HG03108 (cell line): ENCODE data around the gene SERPINA3.
"Not testable (repeated sequence)": the region's sequence is repeated elsewhere in the genome, so short reads cannot be mapped to it uniquely, and the experiment has no call there.

Experiments
- ATAC-seq: cut with Tn5 transposase; IDR thresholded peaks from one replicate; pipeline ENCODE4 v1.9.1; 2021; ENCODE audit warnings: moderate library complexity; ENCODE audit not compliant: unreplicated experiment

Gene SERPINA3

DNA sequence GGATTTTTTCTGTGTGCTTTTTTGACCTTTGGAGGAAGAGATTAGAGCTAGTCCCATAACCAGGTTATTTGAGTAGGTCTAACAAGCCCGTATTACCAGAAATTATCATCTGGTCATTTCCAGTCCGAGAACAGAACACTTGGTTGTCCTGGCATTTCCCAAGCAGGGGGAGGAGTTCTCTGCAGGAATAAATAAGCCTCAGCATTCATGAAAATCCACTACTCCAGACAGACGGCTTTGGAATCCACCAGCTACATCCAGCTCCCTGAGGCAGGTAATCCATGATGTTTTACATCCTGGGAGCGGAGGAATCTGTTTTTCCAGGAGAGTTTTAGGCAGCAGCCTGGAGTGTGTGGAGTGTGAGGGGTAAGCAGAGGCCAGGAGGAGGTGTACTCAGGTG is at the start of gene SERPINA3:
Gene SERPINA3, plus strand, starts transcription at position 218 of the 400 bp plus-strand sequence. CDS start 2,051 bp downstream, outside the sequence.
- ATAC-seq, result no peak

DNA sequence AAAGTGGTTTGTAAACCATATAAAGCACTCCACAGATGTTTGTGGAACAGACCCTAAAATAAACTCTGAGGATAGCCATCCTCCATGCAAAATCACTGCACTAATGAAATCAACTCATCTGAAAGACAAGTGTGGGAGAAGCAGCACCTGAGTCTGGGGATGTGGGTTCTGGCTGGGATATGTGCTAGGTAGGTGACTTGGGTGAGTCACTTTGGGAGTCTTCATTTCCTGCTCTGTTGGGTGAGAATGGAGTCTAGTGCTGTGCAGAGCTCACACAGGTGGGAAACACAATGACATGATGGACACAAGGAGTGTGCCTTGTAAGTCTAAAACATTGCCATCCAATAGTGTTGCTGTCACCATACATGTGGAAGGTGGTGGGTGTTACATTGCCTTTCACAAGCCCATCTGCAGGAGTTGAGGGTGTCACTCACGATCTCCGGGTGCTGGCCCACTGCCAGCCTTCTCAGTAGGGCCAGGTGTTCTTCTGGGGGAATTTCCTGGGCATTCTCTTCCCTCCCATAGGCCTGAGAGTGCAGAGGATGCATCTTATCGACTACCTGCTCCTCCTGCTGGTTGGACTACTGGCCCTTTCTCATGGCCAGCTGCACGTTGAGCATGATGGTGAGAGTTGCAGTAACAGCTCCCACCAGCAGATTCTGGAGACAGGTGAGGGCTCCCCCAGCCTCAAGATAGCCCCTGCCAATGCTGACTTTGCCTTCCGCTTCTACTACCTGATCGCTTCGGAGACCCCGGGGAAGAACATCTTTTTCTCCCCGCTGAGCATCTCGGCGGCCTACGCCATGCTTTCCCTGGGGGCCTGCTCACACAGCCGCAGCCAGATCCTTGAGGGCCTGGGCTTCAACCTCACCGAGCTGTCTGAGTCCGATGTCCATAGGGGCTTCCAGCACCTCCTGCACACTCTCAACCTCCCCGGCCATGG is 49.0 kb upstream of the SERPINA3 start:
- ATAC-seq, result no peak

DNA sequence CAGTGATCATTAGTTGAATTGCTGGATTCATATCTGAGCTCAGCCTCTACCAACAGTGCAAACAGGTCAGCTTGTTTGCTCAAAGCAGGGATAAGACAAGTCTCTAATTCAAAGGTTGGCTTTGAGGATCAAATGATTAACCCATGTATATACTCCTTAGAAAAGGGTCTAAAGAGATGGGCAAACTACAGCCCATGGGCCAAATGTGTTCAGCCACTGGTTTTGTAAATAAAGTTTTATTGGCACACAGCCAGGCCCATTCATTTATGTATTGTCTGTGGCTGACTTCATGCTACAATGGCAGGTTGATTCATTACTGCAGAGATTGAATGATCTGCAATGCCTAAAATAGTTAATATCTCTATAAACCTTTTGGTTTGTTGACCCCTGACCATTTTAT is 47.8 kb upstream of the SERPINA3 start:
- ATAC-seq, result no peak

DNA sequence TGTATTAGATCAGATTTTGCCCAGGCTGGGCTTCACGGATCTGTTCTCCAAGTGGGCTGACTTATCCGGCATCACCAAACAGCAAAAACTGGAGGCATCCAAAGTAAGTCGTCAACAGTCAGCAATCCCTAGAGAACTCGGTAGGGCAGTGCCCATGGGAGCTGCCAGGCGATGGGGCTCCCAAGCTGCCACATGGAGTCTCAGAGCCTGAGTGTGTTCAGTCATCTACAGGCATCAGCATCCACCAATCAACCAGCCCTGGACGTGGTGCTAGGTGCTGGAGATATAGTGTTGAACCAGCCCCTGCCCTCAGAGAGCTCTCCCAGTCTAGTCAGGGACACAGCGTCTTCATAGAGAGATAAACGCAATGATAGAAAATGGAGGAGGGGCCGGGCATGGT is 44.0 kb upstream of the SERPINA3 start:
- ATAC-seq, result no peak

DNA sequence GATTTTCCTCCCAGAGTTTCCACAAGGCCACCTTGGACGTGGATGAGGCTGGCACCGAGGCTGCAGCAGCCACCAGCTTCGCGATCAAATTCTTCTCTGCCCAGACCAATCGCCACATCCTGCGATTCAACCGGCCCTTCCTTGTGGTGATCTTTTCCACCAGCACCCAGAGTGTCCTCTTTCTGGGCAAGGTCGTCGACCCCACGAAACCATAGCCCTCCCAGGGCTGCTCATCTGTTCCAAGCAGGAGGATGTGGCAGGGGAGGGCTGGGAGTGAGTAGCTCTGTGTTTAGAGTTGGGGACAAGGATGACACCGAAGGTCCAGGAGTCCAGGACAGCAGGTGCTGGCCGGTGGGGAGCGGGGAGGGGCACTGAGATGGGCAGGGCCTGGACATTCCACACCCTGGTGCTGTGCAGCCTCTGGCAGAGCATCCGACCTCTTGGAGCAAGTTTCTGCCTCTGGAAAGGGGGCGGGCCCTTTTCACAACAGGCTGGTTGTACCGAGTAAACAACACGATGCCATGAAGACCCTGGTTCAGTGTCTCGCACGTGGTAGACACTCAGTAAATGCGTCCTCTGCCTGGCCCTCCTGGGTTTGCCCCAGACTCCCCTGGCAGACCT is 42.7 kb upstream of the SERPINA3 start:
- ATAC-seq, result no peak

DNA sequence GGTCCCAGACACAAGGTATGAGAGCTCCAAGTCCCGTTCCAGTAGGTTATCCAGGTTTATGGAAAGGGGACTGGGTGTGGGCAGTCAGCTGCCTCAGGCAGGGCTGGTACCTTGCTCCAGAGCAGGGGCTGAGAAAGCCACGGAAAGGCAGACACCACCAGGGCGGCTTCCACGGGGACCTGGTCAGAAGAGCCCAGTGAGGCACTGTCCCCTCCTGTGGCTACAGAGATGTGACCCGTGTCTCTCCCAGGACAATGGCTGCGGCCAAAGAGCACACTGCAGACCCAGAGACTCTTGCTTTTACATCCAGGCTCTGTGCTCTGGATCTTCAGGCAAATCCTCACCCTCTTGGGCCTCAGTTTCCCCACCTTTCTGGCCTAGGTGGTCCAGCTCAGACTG is 42.2 kb upstream of the SERPINA3 start:
- no peak for ATAC-seq

DNA sequence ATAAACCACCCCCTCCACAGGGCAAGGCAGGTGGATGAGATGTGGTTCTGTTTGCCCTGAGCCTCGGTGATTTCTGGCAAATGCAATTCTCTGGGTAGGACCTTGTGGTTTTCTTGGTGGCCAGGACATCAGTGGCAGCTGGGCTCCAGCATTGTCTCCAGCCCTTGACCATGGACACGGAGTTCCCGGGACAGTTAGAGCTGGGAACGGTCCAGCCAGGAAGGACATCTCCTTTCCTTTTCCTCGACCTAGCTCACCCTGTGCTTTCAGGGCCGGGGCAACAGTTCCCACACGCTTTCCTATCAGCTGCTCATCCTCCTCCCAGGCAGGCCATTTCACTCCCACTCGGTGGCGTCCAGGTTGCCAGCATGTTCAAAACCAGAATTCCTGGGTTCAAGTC is 41.8 kb upstream of the SERPINA3 start:
- no peak for ATAC-seq

DNA sequence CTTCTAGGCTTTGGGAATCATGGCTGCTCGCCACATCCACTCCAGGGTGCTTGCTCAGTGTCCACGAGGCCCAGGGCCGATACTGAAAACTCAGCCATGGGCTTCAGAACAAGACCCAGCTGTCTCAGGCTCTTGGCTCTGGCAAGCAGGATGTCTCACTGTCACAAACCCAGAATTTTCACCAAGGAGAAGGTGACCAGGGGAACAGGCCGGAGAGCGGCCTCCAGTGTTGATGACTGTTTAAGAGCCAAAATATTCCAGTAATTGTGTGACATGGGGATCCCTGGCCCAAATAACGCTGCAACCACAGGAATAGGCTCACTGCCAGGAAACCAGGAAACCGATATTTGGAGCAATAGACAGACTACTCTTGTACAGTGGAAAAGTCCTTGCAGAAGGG is 40.8 kb upstream of the SERPINA3 start:
- ATAC-seq, result no peak

DNA sequence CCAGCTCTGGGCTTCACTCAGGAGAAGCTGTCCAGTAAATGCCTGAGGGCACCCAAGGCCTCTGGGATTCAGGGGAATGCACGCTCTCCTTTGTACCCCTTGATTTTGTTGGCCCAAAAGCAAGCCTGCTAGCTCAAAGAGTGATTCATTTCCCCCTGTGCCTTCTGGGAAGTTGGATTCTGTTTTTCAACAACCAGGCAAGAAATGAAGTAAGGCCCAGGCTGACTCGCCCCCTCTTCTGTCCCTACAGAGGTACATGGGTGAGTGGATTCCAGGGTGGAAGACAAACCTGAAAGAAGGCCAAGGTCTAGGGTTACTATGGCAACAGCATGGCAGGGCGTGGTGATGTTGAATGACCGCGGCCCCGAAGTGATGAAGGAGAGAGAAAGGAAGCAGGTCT is 40.2 kb upstream of the SERPINA3 start:
- ATAC-seq, result no peak

DNA sequence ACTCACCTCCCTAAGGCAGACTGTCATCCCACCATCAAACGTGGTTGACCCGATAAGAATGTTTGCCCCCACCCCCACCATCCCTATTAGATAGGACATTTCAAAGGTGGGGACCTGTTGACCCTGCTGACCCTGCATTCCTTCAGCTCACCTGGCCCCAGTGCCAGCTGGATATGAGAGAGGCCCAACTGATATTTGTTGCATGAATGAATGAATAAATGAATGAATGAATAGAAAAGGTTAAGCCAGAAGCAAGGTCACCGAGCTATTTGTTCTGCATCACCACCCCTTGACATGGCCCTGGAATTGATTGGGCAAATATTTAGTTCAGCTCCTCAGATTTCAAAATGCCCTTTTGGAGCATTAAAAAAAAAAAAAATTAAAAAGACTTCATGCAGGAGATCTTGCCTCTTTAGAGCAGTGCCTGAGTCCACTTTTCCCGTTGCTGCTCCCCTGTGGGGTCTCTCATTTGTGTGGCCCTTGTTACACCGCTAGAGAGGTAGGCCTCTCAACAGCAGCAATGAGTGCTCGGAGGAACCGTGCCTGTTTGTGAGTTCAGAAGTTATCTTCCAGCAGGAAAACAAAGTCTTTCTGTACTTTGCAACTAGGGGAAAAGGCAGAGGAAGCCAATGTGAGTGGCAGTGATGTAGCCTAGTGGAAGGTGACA is 39.4 kb upstream of the SERPINA3 start:
- no peak for ATAC-seq

DNA sequence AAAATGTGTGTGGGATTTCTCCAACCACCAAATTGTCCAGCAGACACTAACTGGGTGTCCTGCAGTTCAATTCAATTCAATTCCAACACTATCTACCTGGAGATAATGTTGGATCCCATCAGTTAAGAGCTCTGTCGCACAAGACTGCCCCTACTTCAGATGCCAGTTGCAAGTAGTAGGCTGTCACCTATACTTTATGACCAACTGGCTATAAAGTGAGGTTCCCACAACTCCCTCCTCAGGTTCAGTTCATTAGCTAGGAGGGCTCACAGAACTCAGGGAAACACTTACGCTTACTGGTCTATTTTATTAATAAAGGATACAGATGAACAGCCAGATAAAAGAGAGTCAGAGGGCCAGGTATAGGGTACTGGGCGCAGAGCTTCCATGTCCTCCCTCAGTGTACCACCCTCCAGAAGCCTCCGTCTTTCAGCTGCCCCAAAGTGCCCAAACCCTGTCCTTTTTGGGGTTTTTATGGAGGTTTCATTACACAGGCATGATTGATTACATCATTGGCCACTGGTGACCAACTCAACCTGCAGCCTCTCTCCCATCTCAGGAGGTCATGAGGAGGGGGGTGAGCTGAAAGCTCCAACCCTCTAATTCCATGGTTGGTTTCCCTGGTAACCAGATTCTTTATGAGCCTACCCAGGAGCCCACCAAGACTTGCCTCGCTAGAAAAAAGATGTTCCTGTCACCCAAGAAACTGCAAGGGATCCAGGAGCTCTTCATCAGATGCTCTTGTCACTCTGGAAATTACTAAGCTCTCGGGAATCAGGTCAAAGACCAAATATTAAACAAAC is 38.5 kb upstream of the SERPINA3 start:
- no peak for ATAC-seq

DNA sequence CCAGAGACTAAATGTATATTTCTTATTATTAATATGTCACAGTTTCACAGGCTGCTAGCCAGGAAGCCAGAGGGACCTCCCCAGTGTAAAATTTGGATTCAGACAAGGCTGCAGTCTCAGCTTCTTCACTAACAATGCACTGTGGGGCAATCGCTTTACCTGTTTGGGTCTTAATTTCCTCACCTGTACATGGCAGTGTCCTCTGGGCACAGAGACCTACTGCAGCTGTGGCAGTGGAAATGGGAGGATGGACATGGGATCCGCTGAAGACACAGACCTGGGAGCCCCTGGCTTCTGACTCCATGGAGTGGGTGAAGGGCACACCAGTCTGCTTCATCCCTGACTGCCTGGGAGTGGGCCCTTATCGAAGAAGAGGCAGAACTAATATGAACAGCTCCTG is 37.9 kb upstream of the SERPINA3 start:
- no peak for ATAC-seq

DNA sequence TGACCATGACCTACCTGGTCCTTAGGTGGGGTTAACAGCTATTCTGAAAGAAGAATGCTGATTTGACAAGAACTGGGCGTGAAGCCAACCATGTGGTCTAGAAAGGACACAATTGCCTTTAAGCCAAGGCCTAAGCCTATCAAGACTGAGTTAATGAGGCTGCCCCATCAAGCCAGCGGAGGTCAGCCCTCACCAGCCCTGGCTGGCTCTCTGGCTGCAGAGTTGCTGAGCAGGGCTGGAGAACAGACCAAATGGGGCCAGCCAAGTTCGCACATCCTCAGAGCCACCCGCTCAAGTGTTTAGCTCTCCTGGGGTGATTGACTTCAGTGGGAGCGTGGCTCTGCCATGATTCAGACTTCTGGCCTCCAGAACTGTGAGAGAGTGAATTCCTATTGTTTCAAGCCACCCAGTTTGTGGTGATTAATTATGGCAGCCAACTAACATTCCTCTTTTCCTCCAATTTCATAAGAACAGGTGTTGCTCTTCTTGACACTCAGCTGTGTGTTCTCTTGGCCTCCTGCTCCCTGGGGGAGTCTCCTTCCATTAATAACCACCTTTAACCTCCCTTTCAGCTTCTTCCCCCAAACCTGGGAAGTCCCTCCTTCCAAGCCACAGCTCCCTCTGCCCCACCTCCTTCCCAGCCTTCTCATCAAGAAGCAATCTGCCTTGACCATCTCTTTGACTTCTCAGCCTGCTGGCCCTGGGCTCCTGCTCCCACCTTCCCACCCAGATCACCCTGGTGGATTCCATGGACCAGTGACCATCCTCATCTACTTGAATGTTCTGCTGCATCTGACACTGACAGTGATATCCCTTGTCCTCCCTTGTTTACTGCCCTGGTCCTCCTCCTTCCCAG is 36.2 kb upstream of the SERPINA3 start:
- ATAC-seq, result no peak

DNA sequence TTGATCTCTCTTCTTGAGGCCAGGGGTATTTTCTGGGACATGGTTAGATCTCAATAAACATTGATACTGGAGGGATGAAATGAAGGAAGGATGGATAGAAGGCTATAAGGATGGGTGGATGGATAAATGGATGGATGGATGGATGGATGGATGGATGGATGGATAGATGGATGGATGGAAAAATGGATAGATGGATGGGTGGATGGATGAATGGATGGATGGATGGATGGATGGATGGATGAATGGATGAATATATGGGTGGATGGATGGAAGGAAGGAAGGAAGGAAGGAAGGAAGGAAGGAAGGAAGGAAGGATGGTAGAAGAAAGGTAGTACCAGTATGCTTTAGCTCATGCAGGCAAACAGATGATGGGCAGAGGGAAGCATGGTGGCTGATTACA is 34.7 kb upstream of the SERPINA3 start:
- not testable (repeated sequence) for ATAC-seq

DNA sequence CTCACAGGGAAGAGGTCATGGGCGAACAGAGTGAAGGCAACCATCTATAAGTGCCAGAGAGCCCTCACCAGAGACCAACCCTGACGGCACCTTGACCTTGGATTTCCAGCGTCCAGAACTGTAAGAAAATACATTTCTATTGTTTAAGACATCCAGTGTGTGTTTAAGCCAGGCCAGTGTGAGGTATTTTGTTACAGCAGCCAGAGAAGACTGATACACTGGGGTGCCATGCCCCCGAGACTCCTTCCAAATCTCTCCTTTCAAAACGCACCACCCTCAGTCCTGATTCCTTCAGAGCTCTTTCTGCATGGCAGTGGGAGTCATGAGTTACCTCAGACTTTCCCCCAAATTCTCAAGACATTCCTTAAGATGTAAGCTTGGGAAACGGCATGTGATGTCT is 33.5 kb upstream of the SERPINA3 start:
- no peak for ATAC-seq

DNA sequence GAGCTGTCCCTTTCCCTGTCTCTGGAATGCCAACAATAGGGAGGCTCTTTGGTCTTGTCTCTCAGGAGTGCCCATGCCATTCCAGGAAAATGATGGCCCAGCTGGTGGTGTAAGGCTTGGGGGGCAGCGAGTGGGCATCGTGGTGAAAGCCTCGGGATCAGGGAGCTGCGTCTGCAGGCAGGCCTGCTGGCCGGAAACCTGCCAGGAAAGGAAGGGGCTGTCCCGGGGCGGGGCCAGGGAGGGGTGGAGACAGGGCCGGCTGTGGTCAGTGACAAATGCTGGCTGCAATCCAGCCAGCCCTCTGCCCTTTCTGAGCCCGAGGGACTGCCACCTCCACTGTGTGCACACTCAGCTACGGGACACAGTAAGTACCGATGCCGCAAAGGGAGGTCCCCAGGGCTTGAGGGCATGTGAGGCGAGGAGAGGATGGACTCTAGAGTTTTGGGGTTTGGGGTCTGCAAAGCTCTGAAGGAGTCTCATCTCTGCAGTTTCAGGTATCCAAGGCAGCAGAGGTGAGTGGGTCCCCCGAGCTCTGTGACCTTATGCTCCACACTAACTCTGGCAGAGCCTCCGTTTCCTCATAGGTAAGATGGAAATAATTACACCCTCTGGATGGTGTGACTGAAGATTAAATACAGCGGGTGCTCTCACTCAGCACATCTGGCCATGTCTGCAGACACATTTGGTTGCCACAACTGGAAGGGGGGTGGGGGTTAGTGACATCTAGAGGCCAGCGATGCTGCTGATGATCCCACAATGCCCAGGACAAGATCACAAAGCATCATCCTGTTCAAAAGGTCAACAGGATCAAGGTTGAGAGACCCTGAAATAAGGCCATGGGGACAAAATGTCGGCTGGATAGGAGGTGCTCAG is 30.8 kb upstream of the SERPINA3 start, which contains the start of gene SERPINA5:
Gene SERPINA5, plus strand, starts transcription at position 300 of the 873 bp plus-strand sequence. CDS start 5,937 bp downstream, outside the sequence.
- ATAC-seq, result no peak

DNA sequence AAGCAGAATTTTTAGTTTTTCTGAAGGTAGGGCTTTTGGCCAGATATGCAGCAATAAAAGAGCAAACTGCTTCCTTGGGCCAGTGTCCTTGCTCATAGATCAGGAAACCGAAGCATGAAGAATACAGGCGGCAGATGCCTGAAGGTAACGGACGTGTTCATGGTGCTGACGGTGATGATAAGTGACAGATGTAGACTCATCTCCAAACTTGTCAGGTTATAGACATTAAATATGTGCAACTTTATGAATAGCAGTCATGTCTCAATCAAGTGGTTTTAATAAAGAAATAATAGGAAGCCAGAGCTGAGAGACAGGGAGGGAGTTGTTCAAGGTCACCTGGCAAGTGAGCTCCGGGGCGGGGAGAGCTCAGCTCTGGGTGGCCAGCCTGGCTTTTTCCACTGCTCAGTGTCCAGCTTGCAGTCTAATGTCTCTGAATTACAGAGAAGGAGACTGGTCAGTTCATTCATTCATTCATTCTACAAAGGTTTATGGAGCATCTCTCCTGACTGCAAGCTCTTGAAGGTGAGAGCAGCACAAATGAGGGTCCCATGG is 29.9 kb upstream of the SERPINA3 start:
- ATAC-seq, result no peak

DNA sequence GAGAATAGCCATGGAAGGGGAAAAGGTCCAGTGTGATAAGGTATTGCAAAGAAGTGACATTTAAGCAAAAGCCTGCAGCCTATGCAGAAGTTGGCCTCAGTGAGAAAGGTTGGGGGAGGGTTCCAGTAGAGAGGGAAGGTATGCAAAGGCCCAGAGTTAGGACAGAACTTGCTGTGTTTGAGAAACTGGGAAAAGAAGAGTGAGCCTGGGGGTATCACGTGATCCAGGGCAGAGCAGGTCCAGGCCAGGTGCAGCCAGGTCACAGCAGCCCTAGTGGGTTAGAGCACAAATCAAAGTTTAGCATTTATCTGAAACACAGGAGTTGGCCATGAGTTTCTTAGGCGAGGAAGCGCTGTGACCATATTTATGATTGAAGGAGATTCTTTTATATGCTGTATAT is 29.3 kb upstream of the SERPINA3 start:
- no peak for ATAC-seq

DNA sequence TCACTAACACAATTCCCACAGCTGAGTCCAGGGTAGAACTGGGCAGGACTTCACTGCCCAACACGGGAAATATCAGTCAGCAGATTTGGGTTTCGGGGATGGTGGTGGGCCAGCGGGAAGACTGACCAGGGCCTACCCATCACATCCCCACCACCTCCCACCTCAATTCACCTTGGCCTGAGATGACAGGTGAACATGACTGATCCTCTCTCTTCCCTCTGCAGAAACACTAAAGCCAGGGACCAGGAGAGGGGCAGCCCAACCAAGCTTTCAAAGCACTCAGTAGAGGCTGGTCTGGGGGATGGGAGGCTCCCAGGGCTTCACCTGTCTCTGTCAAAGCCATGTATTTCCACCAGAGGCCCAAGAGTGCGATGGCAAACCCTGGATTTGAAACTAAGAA is 28.6 kb upstream of the SERPINA3 start:
- ATAC-seq, result no peak
